ENCODE measurements around the gene RGS3.

GRCh38 chr9:113612828-113613227 lies 149.3 kb downstream of the RGS3 start:
- TF ChIP-seq, protein P1, sequence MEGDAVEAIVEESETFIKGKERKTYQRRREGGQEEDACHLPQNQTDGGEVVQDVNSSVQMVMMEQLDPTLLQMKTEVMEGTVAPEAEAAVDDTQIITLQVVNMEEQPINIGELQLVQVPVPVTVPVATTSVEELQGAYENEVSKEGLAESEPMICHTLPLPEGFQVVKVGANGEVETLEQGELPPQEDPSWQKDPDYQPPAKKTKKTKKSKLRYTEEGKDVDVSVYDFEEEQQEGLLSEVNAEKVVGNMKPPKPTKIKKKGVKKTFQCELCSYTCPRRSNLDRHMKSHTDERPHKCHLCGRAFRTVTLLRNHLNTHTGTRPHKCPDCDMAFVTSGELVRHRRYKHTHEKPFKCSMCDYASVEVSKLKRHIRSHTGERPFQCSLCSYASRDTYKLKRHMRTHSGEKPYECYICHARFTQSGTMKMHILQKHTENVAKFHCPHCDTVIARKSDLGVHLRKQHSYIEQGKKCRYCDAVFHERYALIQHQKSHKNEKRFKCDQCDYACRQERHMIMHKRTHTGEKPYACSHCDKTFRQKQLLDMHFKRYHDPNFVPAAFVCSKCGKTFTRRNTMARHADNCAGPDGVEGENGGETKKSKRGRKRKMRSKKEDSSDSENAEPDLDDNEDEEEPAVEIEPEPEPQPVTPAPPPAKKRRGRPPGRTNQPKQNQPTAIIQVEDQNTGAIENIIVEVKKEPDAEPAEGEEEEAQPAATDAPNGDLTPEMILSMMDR (IDR thresholded peaks at IDR 0.05) = no peak
- no peak for TF ChIP-seq POLR2A (IDR thresholded peaks at IDR 0.05)
- TF ChIP-seq POLR2AphosphoS5 (IDR thresholded peaks at IDR 0.05) = no peak
- TF ChIP-seq EP300 (IDR thresholded peaks at IDR 0.05) = no peak

All from gastroesophageal sphincter (tissue), 3 donors.